Ureter (tissue), 1 donor: ENCODE measurements around the gene LARP4. TPM values are rescaled to one million over a fixed set of nuclear protein-coding genes. Genes with fewer than 3 reads are reported as not detected.
"Not testable (repeated sequence)": the region's sequence is repeated elsewhere in the genome, so short reads cannot be mapped to it uniquely, and the experiment has no call there.

Experiments
- DNase-seq: peaks from one replicate; pipeline ENCODE4 v3.0.0-alpha.2; 2020; ENCODE audit warnings: low spot score
- total RNA-seq: library from RNA; stranded (reverse); gene quantifications from one replicate; pipeline ENCODE4 v1.2.4, GENCODE V29; 2023
- donor health status: DM: yes; HTN: yes; CAD: no.

The LARP4 gene
- total RNA-seq, 1 donor from 2014 or later, result 94.3 TPM

DNA sequence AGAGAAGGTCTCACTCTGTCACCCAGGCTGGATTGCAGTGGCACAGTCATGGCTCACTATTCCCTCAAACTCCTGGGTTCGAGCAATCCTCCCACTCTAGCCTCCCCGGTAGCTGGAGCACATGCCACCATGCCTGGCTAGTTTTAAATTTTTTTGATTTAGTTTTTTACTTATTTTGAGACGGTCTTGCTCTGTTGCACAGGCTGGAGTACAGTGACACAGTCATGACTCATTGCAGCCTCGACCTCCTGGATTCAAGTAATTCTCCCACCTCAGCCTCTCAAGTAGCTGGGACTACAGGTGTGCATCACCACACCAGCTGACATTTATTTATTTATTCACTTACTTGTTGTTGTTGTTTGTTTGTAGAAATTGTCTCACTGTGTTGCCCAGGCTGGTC lies 81.9 kb downstream of the LARP4 start:
- no peak for DNase-seq

DNA sequence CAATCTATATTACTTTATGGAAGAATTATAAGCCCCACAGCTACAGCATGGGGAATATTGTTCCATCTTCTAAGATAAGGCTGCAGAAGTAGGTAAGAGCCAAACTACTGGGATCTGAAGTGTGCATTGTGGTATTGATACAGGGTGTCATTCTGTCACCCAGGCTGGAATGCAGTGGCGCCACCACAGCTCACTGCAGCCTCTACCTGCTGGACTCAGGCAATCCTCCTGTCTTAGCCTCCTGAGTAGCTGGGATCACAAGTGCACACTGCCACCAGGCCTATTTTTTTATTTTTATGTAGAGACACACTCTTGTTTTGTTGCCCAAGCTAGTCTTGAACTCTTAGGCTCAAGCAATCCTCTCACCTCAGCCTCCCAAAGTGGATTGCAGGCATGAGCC lies 82.8 kb downstream of the LARP4 start:
- no peak for DNase-seq

DNA sequence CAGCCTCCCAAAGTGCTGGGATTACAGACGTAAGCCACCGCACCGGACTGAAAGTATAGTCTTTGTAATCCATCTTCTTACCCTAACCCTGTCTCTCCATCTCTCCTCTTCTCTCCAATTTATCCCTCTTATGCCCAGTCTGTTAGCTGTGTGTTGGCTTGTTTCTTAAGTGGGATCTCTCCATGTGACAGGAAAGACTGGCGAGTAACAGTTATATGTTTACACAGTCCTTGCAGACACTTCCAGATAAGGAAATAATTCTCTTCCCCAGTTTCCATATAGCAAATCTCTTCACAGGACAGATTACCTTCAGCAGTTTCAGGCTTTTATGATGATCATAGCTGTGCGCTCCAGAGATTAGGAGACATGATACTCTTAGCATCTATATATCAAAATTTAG lies 88.1 kb downstream of the LARP4 start:
- DNase-seq, result no peak

DNA sequence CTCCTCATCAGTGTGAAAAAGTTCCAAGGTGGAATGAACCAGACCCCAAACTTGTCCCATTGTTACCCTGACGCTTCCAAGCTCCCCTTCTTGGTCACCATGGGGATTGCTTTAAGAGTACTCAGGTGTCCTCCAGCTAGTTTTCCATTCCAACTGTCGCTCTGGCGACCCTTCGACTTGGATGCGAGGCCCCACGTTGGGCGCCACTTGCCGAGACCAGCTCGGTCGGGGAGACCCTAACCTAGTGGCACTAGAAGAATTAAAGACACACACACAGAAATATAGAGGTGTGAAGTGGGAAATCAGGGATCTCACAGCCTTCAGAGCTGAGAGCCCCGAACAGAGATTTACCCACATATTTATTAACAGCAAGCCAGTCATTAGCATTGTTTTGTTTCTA lies 97.4 kb downstream of the LARP4 start:
- not testable (repeated sequence) for DNase-seq

DNA sequence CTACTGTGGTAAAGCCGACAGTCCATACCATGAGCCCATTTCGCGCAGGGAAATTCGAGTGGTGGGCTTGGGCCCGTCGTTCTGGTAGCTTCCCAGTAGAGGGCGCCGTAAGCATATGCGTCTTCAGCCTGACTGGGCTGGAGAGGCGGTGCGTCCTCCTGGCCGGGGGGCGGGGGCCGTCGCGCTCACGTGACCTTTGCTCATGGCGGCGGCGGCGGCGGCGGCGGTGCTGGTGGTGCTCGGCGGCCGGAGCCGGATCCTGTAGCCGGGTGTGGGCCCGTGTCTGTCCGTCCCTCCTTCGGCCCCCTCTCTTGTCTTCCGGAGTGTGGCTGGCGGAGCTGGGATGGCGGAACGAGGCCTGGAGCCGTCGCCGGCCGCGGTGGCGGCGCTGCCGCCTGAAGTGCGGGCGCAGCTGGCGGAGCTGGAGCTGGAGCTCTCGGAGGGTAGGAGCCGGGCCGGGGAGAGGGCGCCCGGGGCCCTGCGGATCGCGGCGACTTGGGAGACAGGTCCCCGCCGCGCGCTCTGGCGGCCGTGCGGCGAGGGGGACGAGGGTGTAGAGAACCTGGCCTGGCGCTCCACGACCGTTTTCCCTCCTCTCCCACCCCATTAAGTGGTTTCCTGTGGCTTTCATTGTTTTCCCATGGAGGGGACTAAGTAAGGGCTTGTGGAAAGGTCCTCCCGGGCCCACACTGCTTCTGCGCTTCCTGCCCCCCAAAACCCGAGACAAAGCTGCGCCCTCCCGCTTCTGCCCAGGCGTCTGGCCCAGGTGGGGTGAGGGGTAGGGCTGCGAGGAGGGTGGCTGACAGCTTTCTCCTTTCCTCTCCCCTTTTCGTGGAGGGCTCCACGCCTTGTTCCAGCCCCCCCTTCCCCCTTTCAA lies 104.4 kb downstream of the LARP4 start, which contains the start of gene DIP2B:
TSS of gene DIP2B (plus strand) at position 188 of the 877 bp plus-strand sequence. CDS start at position 344, 156 bp downstream.
- DNase-seq, result peak; percentile 97

DNA sequence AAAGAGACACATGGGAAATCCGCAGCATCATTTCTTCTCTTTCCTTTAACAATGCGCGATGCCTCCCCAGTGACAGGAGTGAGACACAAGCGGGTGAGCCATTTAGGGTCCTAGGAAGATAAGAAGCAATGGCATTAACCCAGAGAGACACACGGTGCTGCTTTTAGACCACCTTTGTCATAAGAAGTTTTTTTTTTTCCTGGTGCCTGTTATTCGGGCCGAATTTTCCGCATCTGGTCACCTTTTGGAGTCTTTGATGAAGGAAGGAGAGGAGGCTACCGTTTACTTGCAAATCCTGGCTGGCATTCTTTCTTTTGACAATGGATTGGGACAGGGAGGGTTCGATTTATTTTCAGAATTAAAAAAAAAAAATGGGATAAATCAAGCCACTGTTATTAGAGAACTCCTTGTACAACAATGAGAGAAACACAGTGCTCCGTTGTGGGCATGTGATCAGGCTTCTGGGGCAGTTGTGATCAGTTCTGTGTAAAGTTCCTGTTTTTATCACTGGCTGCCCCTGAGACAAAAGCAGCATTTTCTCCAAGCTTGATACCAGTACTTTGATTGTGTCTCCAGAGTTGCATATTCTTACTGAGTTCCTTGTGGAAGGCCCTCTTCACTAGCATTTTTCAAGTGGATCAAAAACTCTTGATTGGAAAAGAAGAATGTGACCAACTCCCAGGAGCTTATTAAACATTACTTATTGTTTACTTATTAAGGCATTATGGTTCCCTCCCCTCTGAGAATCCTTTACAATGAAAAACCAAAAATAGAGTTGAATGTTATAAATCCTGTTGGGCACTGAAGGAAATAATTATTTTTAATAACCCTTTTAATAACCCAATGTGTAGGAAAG lies 105.2 kb downstream of the LARP4 start:
- no peak for DNase-seq

DNA sequence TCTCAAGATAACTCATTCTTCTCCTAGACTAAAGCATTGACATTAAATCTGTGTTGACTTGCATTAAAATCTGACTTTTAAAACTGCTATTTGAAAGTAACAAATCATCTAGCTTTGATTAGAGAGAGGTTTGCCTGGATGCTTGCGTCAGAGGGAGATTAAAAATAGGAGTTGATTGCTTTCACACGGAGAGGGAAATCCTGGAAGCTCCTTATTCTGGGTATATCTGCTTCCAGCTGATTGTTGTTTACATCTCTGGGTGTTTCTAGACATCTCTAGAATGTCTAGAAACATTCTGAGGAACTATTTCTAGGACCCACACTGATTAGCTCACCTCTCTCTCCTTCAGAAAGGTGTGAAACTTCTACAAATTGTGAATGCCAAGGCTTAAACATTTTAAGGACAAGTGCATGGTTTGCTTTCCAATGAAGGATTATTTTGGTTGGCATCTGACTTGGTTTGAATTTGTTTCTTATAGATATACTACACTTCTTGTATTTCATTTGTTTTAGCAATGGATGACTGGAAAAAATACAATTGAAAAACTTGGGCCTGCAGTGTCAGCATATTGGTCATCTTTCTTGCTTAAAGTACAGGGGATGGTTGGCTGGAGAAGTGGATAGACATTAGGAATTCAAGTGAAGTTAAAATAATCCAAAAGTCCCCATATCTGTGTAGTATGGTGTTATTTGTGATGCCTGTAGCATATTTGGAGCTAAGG lies 106.2 kb downstream of the LARP4 start:
- DNase-seq, result no peak

DNA sequence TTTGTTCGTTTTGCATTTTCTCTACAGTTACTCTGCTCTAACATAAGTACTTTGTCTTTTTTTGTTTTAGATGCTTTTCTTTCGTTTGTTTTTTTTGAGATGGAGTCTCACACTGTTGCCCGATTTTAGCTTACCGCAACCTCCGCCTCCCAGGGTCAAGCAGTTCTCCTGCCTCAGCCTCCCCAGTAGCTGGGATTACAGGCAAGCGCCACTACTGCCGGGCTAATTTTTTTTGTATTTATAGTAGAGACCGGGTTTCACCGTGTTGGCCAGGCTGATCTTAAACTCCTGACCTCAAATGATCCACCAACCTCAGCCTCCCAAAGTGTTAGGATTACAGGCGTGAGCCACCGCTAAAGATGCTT lies 106.8 kb downstream of the LARP4 start:
- DNase-seq, result no peak

DNA sequence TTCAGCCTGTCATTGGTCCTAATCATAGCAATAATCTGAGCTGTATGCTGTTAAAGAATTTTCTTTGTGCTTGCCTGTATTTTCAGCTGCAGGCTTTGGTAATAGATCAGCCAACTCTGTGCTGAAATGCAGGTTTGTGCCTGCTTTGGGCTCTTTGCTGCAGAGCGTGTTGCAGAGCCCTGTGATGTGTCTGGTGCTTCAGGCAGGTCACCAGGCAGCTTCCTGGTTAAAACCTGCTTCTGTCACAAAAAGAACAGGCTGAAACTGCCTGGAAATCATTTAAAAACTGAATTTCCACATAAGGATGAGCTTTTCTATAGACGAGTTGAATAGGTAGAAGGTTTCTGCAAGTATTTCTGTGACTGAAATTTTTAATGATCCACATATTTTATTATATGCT lies 107.2 kb downstream of the LARP4 start:
- no peak for DNase-seq

DNA sequence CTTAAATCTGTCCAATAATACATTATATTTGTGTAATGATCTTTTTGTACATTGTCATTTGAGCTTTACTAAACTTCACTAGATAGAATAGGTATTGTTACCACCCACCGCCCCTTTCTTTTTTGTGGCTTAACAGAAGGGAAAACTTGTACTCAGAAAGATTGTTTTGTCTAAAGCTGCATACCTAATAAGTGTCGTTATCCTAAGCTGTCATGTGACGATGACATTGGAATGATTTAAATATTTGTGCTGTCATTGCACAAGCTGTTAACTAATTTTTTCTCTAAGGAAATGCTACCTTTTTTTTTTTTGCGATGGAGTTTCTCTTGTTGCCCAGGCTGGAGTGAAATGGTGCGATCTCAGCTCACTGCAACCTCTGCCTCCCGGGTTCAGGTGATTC lies 107.7 kb downstream of the LARP4 start:
- no peak for DNase-seq

DNA sequence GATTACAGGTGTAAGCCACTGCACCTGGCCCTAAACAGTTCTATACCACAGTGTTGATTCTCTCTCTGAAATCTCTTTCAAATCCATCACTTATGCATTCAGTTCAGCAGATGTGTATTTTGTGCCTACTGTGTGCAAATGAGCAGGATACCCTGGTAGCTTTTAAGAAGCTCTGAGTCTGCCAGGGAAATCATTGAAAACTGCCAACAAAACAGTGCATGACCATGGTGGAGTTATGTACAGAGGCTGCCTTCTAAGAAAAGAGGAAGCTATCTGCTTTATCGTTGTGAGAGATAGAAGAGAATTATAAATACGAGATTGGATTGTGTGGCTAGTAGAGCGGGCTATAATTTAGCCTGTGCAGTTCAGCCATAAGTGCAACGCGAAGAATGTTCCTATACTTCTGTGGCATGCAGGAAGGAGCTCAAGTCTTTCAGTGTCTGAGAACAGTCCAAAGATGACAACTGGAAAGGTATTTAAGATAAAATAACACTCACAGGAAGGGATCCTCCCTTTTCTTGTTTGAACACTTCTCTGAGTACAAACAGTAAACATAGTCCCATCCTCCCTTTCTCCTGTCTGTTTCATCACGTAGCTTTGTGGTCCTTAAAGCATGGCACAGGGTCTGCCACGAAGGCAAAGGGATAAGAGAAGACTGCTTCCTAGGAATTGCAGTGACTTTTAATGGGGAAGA lies 108.4 kb downstream of the LARP4 start:
- DNase-seq, result no peak

DNA sequence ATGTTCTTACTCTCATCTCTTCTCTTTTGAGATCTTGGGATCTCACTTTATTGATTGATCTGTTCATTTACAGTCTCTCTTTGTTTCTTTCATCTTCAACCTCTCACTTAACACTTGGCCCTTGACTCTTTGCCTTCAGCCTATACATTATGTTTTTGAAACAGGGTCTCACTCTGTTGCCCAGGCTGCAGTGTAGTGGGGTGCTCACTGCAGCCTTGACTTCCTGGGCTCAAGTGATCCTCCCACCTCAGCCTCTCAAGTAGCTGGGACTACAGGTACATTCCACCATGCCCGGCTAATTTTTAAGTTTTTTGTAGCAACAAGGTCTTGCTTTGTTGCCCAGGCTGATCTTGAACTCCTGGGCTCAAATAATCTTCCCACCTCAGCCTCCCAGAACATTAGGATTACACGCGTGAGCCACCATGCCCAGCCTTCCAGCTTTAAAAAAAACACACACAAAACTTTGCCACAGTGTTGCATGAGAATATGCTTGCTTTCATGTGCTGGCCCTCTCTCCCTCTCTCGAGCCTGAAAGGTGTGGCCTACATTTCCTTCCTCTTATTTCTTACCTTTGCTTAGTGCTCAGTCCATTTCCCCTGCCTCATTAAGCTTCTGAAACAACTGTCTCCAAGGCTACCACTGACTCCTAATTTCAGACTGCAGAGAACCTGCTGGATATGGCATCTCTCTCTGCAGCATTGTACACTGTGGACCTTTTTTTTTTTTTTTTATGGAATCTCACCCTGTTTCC lies 114.0 kb downstream of the LARP4 start:
- no peak for DNase-seq

DNA sequence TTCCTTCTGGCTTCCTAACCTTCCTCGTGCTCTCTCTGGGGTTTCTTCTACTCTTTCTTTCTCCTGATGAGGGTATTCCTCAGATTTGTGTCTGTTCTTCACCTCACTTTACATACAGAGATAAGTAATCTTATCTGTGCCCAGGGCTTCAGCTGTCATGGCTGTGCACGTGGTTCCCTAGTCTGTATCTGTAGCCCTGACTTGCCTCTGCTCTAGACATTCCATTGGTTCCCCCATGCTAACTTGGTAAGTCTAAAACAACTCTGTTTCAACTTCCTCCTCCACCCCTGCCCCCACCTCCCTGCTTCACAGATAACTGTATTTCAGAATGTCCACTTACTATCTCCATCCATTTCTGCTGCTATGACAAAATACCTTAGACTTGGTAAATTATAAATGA lies 114.9 kb downstream of the LARP4 start:
- DNase-seq, result no peak

DNA sequence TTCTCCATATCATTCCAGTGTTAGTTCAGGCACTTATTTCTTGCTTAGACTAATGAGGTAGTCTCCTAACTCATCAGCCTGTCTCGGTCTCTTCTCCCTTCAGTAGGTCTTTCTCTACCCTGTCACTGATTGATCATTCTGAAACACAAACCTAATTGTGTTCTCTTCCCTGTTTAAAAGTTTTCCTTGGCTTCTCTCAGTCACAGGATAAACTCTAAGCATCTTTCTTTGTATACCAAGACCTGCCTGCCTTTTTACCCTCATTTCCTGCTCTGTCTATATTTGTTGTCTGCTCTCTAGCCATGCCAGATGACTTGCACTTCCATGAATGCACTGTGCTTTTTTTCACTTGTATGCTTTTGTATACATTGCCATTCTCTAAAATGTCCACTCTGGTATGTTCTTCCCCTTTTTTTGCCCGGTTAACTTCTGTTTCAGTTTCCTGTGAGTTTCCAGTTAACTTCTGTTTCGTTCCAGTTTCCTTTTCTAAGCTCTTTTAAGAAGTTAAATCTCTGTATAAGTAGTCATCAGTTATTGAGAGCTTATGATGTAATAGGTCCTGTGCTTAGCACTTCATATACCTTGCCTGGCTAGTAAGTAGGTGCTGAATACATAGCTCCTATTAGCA lies 116.8 kb downstream of the LARP4 start:
- DNase-seq, result no peak

DNA sequence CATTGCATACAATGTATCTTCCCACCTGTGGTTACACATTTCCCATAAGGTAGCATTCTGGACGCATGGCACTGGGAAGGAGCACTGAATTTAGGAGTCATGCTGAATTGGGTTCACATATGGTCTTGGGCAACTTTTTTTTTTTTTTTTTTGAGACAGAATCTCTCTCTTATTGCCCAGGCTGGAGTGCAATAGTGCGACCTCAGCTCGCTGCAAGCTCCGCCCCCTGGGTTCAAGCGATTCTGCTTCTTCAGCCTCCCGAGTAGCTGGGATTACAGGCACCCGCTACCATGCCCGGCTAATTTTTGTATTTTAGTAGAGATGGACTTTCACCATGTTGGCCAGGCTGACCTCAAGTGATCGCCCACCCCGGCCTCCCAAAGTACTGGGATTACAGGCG lies 117.4 kb downstream of the LARP4 start:
- no peak for DNase-seq

DNA sequence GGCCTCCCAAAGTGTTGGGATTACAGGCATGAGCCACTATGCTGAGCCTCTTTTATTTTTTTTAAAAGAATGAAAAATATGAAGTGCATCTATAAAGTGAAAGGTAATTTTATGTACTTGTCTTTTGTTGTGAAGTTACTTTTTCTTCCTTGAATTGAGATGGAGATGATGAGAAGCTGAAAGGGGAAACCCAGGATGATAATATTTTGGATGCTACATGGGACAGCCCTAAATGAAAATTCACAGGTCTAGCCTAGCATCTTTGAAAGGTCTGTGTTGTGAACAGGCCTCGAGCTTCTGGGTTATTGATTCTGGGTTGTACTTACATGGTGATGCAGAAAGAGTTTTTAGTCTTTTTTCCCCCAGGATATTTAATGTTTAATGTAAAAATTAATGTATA lies 118.7 kb downstream of the LARP4 start:
- no peak for DNase-seq

DNA sequence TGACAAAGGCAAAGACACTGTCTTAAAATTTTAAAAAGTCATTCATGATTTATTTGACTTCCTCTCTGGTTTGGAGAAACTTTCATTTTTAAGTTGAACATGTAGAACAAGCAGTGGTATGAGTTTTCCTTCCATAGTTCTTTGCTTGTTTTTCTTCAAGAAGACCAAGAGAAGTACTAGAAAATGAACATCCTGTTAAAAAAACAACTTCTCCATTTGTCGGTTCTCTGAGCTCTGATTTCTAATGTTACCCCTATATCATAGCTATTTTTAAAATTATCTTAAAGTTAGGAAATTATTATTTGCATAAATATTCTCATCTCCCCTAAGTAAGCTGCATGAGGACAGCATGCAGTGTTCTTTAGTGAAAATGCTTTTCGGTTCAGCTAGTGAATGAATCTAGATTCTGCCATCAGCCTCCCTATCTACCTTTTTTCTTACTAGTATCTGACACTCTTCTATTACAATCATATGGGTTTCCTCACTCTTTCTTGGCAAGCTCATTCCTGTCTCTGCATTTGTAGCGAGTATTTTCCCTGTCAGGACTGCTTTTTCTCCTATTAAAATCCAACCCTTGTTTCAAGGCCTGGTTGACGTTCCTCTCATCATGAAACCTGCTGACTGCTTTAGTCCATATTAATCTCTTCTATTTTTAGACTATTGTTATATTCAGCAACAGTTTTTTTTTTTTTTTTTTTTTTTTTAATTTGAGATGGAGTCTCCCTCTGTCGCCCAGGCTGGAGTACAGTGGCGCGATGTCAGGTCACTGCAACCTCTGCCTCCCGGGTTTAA lies 119.9 kb downstream of the LARP4 start:
- DNase-seq, result no peak

DNA sequence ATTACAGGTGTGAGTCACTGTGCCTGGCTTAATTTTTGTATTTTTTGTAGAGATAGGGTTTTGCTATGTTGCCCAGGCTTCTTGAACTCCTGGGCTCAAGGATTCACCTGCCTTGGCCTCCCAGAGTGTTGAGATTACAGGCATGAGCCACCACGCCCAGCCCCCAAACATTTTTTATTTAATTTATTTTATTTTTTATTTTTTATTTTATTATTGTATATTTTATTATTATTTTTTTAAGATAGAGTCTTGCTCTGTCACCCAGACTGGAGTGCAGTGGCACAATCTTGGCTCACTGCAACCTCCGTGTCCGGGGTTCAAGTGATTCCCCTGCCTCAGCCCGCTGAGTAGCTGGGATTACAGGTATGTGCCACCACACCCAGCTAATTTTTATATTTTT lies 121.1 kb downstream of the LARP4 start:
- DNase-seq, result not testable (repeated sequence)

DNA sequence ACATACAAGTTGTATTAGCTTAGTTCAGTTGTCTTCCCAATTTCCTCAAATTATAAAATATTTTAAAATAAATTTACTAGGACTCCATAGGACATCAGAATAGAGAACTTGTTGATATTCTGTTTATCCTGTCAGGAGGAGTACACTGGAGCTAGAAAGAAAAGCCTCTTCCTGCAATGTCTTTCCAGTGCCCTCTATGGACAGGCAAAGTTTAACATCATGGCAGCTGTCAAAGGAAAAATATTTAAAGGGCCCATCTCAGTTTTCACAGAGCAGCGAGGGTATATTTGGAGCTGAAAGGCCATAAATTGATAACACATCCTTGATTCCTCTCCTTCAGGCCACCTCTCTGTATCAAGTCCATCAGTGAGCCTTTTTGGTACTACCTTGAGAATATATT lies 123.1 kb downstream of the LARP4 start:
- no peak for DNase-seq

DNA sequence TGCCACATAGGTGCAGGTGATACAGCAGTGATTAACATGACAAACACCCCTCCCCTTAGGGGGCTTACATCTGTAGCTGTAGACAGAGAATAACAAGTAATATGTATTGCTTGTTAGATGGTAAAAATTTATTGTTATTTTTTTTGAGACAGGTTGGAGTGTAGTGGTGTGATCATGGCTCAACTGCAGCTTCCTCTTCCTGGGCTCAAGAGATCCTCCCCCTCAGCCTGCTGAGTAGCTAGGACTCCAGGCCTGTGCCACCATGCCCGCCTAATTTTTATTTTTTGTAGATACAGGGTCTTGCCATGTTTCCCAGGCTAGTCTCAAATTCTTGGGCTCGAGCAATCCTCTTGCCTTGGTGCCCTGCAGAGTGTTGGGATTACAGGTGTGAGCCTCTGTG lies 123.9 kb downstream of the LARP4 start:
- DNase-seq, result no peak
